Ishikawa (cell line): ENCODE data around the gene PSEN1.

Source experiments
- CEBPB ChIP-seq: IDR thresholded peaks from 2 replicates; pipeline ENCODE4 v1.6.1; 2012
- CREB1 ChIP-seq: IDR thresholded peaks from 2 replicates; pipeline ENCODE4 v1.6.1; 2012; ENCODE audit warnings: low read depth
- EGR1 ChIP-seq: IDR thresholded peaks from 2 replicates; pipeline ENCODE4 v1.6.1; 2012
- EP300 ChIP-seq: IDR thresholded peaks from 2 replicates; pipeline ENCODE4 v1.6.1; 2012; ENCODE audit warnings: borderline replicate concordance
- FOXM1 ChIP-seq: IDR thresholded peaks from 2 replicates; pipeline ENCODE4 v1.6.1; 2012; ENCODE audit warnings: low read depth, borderline replicate concordance
- MAX ChIP-seq: IDR thresholded peaks from 2 replicates; pipeline ENCODE4 v1.6.1; 2012
- NFIC ChIP-seq: IDR thresholded peaks from 2 replicates; pipeline ENCODE4 v1.6.1; 2012
- RAD21 ChIP-seq: IDR thresholded peaks from 2 replicates; pipeline ENCODE4 v1.6.1; 2012; ENCODE audit warnings: low read depth
- TAF1 ChIP-seq: IDR thresholded peaks from 2 replicates; pipeline ENCODE4 v1.6.1; 2012; ENCODE audit warnings: low read depth, mild to moderate bottlenecking
- TCF12 ChIP-seq: IDR thresholded peaks from 2 replicates; pipeline ENCODE4 v1.6.1; 2012; ENCODE audit warnings: low read depth
- TEAD4 ChIP-seq: IDR thresholded peaks from 2 replicates; pipeline ENCODE4 v1.6.1; 2012
- YY1 ChIP-seq: IDR thresholded peaks from 2 replicates; pipeline ENCODE4 v1.6.1; 2012; ENCODE audit warnings: low read depth
- ZBTB7A ChIP-seq: IDR thresholded peaks from 2 replicates; pipeline ENCODE4 v1.6.1; 2012; ENCODE audit warnings: low read depth
- TF ChIP-seq, protein P1 (sequence below): IDR thresholded peaks from 2 replicates; pipeline ENCODE4 v1.6.1; 2012; ENCODE audit warnings: low read depth, mild to moderate bottlenecking
- TF ChIP-seq, protein P2 (sequence below): IDR thresholded peaks from 2 replicates; pipeline ENCODE4 v1.6.1; 2012

PSEN1 gene

DNA sequence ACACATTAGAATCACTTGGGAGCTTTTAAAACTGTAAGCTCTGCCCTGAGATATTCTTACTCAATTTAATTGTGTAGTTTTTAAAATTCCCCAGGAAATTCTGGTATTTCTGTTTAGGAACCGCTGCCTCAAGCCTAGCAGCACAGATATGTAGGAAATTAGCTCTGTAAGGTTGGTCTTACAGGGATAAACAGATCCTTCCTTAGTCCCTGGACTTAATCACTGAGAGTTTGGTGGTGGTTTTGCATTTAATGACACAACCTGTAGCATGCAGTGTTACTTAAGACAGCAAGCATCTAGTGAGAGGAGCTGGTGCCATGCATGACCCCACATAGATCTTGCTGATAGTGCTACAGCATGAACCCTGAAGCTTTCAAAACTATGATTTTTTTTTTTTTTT, 81.1 kb downstream of the PSEN1 start:
- TF ChIP-seq, protein P1, sequence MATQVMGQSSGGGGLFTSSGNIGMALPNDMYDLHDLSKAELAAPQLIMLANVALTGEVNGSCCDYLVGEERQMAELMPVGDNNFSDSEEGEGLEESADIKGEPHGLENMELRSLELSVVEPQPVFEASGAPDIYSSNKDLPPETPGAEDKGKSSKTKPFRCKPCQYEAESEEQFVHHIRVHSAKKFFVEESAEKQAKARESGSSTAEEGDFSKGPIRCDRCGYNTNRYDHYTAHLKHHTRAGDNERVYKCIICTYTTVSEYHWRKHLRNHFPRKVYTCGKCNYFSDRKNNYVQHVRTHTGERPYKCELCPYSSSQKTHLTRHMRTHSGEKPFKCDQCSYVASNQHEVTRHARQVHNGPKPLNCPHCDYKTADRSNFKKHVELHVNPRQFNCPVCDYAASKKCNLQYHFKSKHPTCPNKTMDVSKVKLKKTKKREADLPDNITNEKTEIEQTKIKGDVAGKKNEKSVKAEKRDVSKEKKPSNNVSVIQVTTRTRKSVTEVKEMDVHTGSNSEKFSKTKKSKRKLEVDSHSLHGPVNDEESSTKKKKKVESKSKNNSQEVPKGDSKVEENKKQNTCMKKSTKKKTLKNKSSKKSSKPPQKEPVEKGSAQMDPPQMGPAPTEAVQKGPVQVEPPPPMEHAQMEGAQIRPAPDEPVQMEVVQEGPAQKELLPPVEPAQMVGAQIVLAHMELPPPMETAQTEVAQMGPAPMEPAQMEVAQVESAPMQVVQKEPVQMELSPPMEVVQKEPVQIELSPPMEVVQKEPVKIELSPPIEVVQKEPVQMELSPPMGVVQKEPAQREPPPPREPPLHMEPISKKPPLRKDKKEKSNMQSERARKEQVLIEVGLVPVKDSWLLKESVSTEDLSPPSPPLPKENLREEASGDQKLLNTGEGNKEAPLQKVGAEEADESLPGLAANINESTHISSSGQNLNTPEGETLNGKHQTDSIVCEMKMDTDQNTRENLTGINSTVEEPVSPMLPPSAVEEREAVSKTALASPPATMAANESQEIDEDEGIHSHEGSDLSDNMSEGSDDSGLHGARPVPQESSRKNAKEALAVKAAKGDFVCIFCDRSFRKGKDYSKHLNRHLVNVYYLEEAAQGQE = no peak
- TF ChIP-seq MAX (no peak), EP300 (no peak), CEBPB (no peak), NFIC (no peak), TAF1 (no peak), ZBTB7A (no peak), CREB1 (no peak), RAD21 (no peak), TCF12 (no peak), EGR1 (no peak), YY1 (no peak), FOXM1 (no peak)
- TF ChIP-seq, protein P2, sequence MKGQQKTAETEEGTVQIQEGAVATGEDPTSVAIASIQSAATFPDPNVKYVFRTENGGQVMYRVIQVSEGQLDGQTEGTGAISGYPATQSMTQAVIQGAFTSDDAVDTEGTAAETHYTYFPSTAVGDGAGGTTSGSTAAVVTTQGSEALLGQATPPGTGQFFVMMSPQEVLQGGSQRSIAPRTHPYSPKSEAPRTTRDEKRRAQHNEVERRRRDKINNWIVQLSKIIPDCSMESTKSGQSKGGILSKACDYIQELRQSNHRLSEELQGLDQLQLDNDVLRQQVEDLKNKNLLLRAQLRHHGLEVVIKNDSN = no peak

- no peak for TF ChIP-seq EP300
- TF ChIP-seq, protein P1 = no peak
- no peak for TF ChIP-seq YY1
- TF ChIP-seq TAF1 = no peak
- no peak for TF ChIP-seq FOXM1
- TF ChIP-seq MAX = no peak
- TF ChIP-seq NFIC = no peak
- TF ChIP-seq ZBTB7A = no peak
- TF ChIP-seq TCF12 = no peak
- no peak for TF ChIP-seq TEAD4
- TF ChIP-seq EGR1 = no peak
- no peak for TF ChIP-seq CEBPB
- TF ChIP-seq, protein P2 = no peak
- no peak for TF ChIP-seq RAD21
- TF ChIP-seq CREB1 = no peak
Measured at GRCh38 chr14:73220061-73220460, 83.8 kb downstream of the PSEN1 start.

- TF ChIP-seq ZBTB7A (no peak), CREB1 (no peak), YY1 (no peak), TAF1 (no peak), TEAD4 (no peak), CEBPB (no peak), MAX (no peak), RAD21 (no peak), NFIC (no peak), EGR1 (no peak)
- TF ChIP-seq, protein P2 = no peak
- TF ChIP-seq, protein P1 = no peak
Measured at GRCh38 chr14:73220634-73221033, 84.3 kb downstream of the PSEN1 start.

DNA sequence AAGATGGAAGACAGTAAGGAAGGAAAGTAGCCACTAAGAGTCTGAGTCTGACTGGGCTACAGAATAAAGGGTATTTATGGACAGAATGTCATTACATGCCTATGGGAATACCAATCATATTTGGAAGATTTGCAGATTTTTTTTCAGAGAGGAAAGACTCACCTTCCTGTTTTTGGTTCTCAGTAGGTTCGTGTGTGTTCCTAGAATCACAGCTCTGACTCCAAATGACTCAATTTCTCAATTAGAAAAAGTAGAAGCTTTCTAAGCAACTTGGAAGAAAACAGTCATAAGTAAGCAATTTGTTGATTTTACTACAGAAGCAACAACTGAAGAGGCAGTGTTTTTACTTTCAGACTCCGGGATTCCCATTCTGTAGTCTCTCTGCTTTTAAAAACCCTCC, 85.6 kb downstream of the PSEN1 start:
- TF ChIP-seq ZBTB7A (no peak), TEAD4 (no peak), MAX (no peak), NFIC (no peak), CEBPB (no peak), TAF1 (no peak), RAD21 (no peak), EP300 (no peak), YY1 (no peak), FOXM1 (no peak), EGR1 (no peak), TCF12 (no peak)
- TF ChIP-seq, protein P2 = no peak
